SU-DHL-6 (cell line): ENCODE measurements around the gene PAFAH1B1.

ENCODE experiments used
- H2AFZ ChIP-seq: fragments of 200-600 bp; sonication (generic); 2 replicates; pipeline ENCODE4 v1.6.1; 2014; ENCODE audit warnings: low read depth, mild to moderate bottlenecking, moderate library complexity, mixed read lengths, antibody characterized with exemption, low read length; ENCODE audit not compliant: severe bottlenecking
- H3F3A ChIP-seq: fragments of 200-600 bp; shearing (Covaris generic); 2 replicates; pipeline ENCODE4 v1.6.0; 2016; ENCODE audit warnings: antibody characterized with exemption, mild to moderate bottlenecking; ENCODE audit not compliant: insufficient read depth
- H3K27ac ChIP-seq: fragments of 200-600 bp; sonication (generic); 2 replicates; pipeline ENCODE4 v1.5.1; 2016; ENCODE audit warnings: low read depth, mild to moderate bottlenecking, low read length, moderate library complexity, mixed read lengths
- H3K27me3 ChIP-seq: fragments of 200-600 bp; sonication (generic), shearing (Covaris generic); 2 replicates; pipeline ENCODE4 v1.6.0; 2014; ENCODE audit warnings: mild to moderate bottlenecking, low read length
- H3K36me3 ChIP-seq: fragments of 200-600 bp; sonication (generic); 2 replicates; pipeline ENCODE4 v1.6.1; 2014; ENCODE audit warnings: mild to moderate bottlenecking, low read length, mixed read lengths
- H3K4me2 ChIP-seq: fragments of 300-600, 200-600 bp; shearing (Covaris generic), sonication (generic); 2 replicates; pipeline ENCODE4 v1.6.0; 2014; ENCODE audit warnings: low read length, low read depth, mild to moderate bottlenecking; ENCODE audit not compliant: poor library complexity, severe bottlenecking
- H3K4me3 ChIP-seq: fragments of 200-600 bp; sonication (generic); 2 replicates; pipeline ENCODE4 v1.5.1; 2014; ENCODE audit warnings: antibody characterized with exemption, low read length, mild to moderate bottlenecking, mixed read lengths; ENCODE audit not compliant: insufficient read depth, poor library complexity, severe bottlenecking
- H3K79me2 ChIP-seq: fragments of 200-600 bp; sonication (generic); 2 replicates; pipeline ENCODE4 v1.6.1; 2014; ENCODE audit warnings: mild to moderate bottlenecking, low read length, moderate library complexity; ENCODE audit not compliant: insufficient read depth
- H3K9ac ChIP-seq: fragments of 200-600 bp; sonication (generic); 2 replicates; pipeline ENCODE4 v1.7.0; 2014; ENCODE audit warnings: mild to moderate bottlenecking, low read length
- H3K9me2 ChIP-seq: fragments of 200-600 bp; sonication (generic); replicated peaks from 2 replicates; pipeline ENCODE4 v1.6.1; 2014; ENCODE audit warnings: low read length; ENCODE audit not compliant: insufficient read depth
- H3K9me3 ChIP-seq: fragments of 200-600 bp; sonication (generic); 2 replicates; pipeline ENCODE4 v1.6.1; 2014; ENCODE audit warnings: low read length, mixed read lengths; ENCODE audit not compliant: insufficient read depth
- H4K20me1 ChIP-seq: fragments of 200-600 bp; sonication (generic); 2 replicates; pipeline ENCODE4 v1.6.1; 2014; ENCODE audit warnings: low read depth, mild to moderate bottlenecking, antibody characterized with exemption, low read length, moderate library complexity, mixed read lengths
- CTCF ChIP-seq: fragments of 200-600 bp; sonication (generic); IDR thresholded peaks from one replicate; pipeline ENCODE4 v1.5.1; 2017; ENCODE audit warnings: antibody characterized with exemption, mild to moderate bottlenecking, low read length, moderate library complexity; ENCODE audit not compliant: insufficient read depth, poor library complexity, severe bottlenecking
- EZH2phosphoT487 ChIP-seq: fragments of 200-600 bp; sonication (generic), shearing (Covaris generic); conservative IDR thresholded peaks from 2 replicates; pipeline ENCODE4 v1.6.1; 2018; ENCODE audit warnings: mild to moderate bottlenecking, antibody characterized with exemption, low read length, moderate library complexity, mixed read lengths

Gene PAFAH1B1

DNA sequence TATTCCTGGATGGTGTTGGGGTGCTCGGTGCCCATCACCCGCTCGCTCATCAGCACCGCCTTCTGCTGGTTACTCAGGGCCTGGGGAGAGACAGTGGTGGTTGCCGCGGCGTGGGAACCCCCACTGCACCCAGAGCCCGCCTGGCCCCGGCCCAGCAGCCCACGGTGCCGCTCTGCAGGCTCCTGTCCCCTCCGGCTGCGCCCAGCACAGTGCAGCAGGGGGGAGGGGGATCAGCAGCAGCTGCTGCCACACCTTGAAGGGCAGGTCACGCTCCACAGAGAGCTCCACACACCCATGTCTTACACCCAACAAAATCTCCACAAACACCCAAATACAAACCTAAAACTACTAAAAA is 99.3 kb downstream of the PAFAH1B1 start:
- Histone ChIP-seq H3K36me3 (no peaks in the 10 kb centered on the region), H3K9me2 (no peaks in the 10 kb centered on the region), H3K4me3 (no peak overlapping the region), H3K79me2 (no peaks in the 10 kb centered on the region), H3K4me2 (no peak overlapping the region), H2AFZ (no peak overlapping the region), H3K9ac (no peak overlapping the region), H4K20me1 (no peaks in the 10 kb centered on the region; the same call in 1 of the 2 replicates), H3F3A (peaks cover 14% of the 10 kb centered on the region), H3K9me3 (no peaks in the 10 kb centered on the region), H3K27me3 (no peaks in the 10 kb centered on the region), H3K27ac (no peak overlapping the region)
- TF ChIP-seq EZH2phosphoT487 (no peak), CTCF (no peak)

- Histone ChIP-seq H3F3A (peaks cover 5% of the 10 kb centered on the region; the same call in 1 of the 2 replicates), H3K4me2 (no peak overlapping the region), H3K9ac (no peak overlapping the region), H3K27me3 (no peaks in the 10 kb centered on the region), H3K27ac (no peak overlapping the region), H3K36me3 (no peaks in the 10 kb centered on the region), H4K20me1 (no peaks in the 10 kb centered on the region; the same call in 1 of the 2 replicates), H3K9me3 (no peaks in the 10 kb centered on the region), H3K4me3 (no peak overlapping the region), H2AFZ (no peak overlapping the region), H3K9me2 (no peaks in the 10 kb centered on the region), H3K79me2 (no peaks in the 10 kb centered on the region)
- TF ChIP-seq CTCF (no peak), EZH2phosphoT487 (no peak)
Measured at GRCh38 chr17:2693561-2694380, 100.3 kb downstream of the PAFAH1B1 start.

DNA sequence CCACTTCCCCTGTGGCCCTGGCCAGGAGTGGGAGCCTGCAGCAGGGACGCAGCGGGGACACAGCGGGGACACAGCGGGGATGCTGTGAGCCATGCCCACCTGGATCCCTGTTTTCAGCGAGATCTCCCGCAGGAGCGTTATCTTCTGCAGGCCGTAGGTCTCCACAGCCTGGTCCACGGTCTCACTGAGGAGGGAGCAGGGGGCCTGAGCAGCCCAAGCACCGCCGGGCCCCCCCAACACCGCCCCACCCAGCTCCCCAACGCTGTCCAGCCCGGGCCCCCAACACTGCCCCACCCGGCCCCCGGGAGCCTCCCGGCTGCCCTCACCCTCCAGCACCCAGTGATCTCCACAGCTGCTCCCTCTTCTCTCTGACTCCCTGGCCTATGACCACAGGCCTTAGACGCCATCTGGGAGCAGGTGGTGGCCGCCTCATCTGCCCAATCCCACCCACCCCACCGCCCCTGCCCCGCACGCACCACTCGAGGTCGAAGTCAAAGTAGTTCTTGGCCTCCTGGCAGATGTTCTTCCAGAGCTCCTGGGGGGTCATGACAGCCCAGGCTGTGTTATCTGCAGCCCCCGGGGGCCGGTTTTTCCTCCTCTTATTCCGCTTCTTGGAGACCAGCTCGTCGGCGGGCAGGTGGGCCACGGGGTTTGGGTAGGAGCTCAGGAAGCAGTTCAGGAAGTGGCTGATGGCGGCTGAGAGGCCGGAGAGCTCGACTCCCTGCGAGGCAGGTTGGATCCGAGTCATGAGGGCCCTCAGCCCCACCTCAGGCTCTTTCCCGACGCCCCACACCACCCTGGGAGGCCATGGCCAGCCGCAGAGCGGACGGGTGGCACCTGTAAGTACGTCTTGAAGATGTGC is 101.2 kb downstream of the PAFAH1B1 start:
- Histone ChIP-seq H3K79me2 (no peaks in the 10 kb centered on the region), H3F3A (no peaks in the 10 kb centered on the region), H3K27me3 (no peaks in the 10 kb centered on the region), H3K9ac (no peak overlapping the region), H3K27ac (no peak overlapping the region), H3K9me2 (no peaks in the 10 kb centered on the region), H3K9me3 (no peaks in the 10 kb centered on the region), H2AFZ (no peak overlapping the region), H3K36me3 (no peaks in the 10 kb centered on the region), H3K4me3 (no peak overlapping the region), H4K20me1 (no peaks in the 10 kb centered on the region; the same call in 1 of the 2 replicates), H3K4me2 (no peak overlapping the region)
- TF ChIP-seq CTCF (no peak), EZH2phosphoT487 (no peak)
